ENCODE results near the gene INTS13. TPM values are rescaled to one million over a fixed set of nuclear protein-coding genes. Genes with fewer than 3 reads are reported as not detected.

Gene INTS13
- polyA plus RNA-seq, 1 donor (not counting 4 experiments of a cell fraction or from before 2014, with no cell fraction given): 38.7 TPM

DNA sequence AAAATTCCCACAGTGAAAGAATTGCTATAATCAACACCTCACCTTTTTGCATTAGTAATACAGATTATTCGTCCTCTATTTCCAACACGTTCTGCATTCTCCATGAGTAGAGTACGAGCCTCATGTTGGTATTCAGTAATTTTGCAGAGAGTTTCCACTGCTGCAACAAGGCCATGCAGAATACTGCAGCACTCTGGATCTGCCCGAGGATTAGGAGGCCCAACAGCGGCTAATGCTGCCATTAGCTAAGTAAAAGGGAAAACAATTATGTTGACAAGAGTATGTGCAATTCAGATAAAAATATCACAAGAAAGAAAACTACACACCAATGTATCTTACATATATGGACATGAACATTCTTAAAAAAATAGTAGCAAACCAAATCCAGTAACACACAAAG, 9.1 kb downstream of the INTS13 start:
- FAIRE-seq: no peak
- H3K9me3 ChIP-seq (ENCODE audit: control insufficient read depth, low read depth, low read length): no peaks in the 10 kb centered on the region
- DNase-seq (ENCODE audit: low read depth, low spot score): no peak
- H3K36me3 ChIP-seq (ENCODE audit: control insufficient read depth in 2 of 2, extremely low read depth in 1 of 2, insufficient read depth in 2 of 2, low read length in 2 of 2): peaks cover 6 to 23% of the 10 kb centered on the region in 2 experiments
- no peaks in the 10 kb centered on the region for H3K79me2 ChIP-seq (ENCODE audit: control insufficient read depth, insufficient read depth, low read length)
- no peak overlapping the region for H3K9ac ChIP-seq (ENCODE audit: control insufficient read depth, extremely low read depth, insufficient read depth, low read length)
- no peak for TF ChIP-seq CTCF (optimal IDR thresholded peaks at IDR 0.05 in 1 of 3, IDR thresholded peaks at IDR 0.05 in 1 of 3, conservative IDR thresholded peaks at IDR 0.05 in 1 of 3; ENCODE audit: extremely low read depth in 1 of 3, insufficient read depth in 2 of 3, low read length in 3 of 3)
- no peak for TF ChIP-seq EZH2 (IDR thresholded peaks at IDR 0.05; ENCODE audit: low read length)
- H3K4me2 ChIP-seq (ENCODE audit: control insufficient read depth, extremely low read depth, insufficient read depth, low read depth, low read length): no peak overlapping the region
- no peak overlapping the region for H2AFZ ChIP-seq (ENCODE audit: control insufficient read depth, low read length)
- no peak overlapping the region for H3K4me3 ChIP-seq (ENCODE audit: control insufficient read depth in 2 of 3, extremely low read depth in 1 of 3, insufficient read depth in 2 of 3, low read depth in 1 of 3, low read length in 3 of 3)
- H3K9me1 ChIP-seq (ENCODE audit: control insufficient read depth, extremely low read depth, insufficient read depth, low read length): no peaks in the 10 kb centered on the region
- H4K20me1 ChIP-seq (ENCODE audit: control insufficient read depth, extremely low read depth, insufficient read depth, low read length): no peaks in the 10 kb centered on the region
- H3K27me3 ChIP-seq (ENCODE audit: control insufficient read depth, extremely low read depth, insufficient read depth, low read length): no peaks in the 10 kb centered on the region
- H3K27ac ChIP-seq (ENCODE audit: control insufficient read depth, insufficient read depth, low read length): no peak overlapping the region
- dilution Hi-C loops (cut with MboI; ENCODE audit: extremely low pct_ligation_motif_present, low sequenced_read_pairs): no loop called here
- no peaks in the 10 kb centered on the region for H3K4me1 ChIP-seq (ENCODE audit: control insufficient read depth, extremely low read depth, insufficient read depth, low read length)

DNA sequence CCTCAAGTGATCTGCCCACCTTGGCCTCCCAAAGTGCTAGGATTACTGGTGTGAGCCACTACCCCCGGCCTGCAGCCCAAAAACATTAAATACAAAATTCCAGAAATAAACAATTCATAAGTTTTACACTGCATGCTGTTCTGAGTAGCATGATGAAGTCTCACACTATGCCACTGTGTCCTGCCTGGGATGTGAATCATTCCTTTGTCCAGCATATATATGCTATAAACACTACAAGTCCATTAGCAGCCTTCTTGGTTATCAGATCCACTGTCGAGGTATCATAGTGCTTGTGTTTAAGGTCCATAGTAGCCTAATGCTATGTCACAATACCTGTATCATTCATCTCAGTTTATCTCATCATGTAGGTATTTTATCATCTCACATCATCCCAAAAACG, 15.9 kb downstream of the INTS13 start:
- Histone ChIP-seq H3K9me1 (ENCODE audit: control insufficient read depth, extremely low read depth, insufficient read depth, low read length) (no peaks in the 10 kb centered on the region), H3K36me3 (ENCODE audit: control insufficient read depth in 2 of 2, extremely low read depth in 1 of 2, insufficient read depth in 2 of 2, low read length in 2 of 2) (peaks cover 5 to 18% of the 10 kb centered on the region in 2 experiments), H3K9ac (ENCODE audit: control insufficient read depth, extremely low read depth, insufficient read depth, low read length) (no peak overlapping the region), H2AFZ (ENCODE audit: control insufficient read depth, low read length) (no peak overlapping the region), H3K4me2 (ENCODE audit: control insufficient read depth, extremely low read depth, insufficient read depth, low read depth, low read length) (no peak overlapping the region), H3K27me3 (ENCODE audit: control insufficient read depth, extremely low read depth, insufficient read depth, low read length) (no peaks in the 10 kb centered on the region), H4K20me1 (ENCODE audit: control insufficient read depth, extremely low read depth, insufficient read depth, low read length) (no peaks in the 10 kb centered on the region), H3K4me3 (ENCODE audit: control insufficient read depth in 2 of 3, extremely low read depth in 1 of 3, insufficient read depth in 2 of 3, low read depth in 1 of 3, low read length in 3 of 3) (no peak overlapping the region), H3K4me1 (ENCODE audit: control insufficient read depth, extremely low read depth, insufficient read depth, low read length) (no peaks in the 10 kb centered on the region), H3K27ac (ENCODE audit: control insufficient read depth, insufficient read depth, low read length) (no peak overlapping the region), H3K79me2 (ENCODE audit: control insufficient read depth, insufficient read depth, low read length) (no peaks in the 10 kb centered on the region), H3K9me3 (ENCODE audit: control insufficient read depth, low read depth, low read length) (no peaks in the 10 kb centered on the region)
- no peak for TF ChIP-seq EZH2 (IDR thresholded peaks at IDR 0.05; ENCODE audit: low read length)
- no peak for TF ChIP-seq CTCF (optimal IDR thresholded peaks at IDR 0.05 in 1 of 3, IDR thresholded peaks at IDR 0.05 in 1 of 3, conservative IDR thresholded peaks at IDR 0.05 in 1 of 3; ENCODE audit: extremely low read depth in 1 of 3, insufficient read depth in 2 of 3, low read length in 3 of 3)
- dilution Hi-C loops (cut with MboI; ENCODE audit: extremely low pct_ligation_motif_present, low sequenced_read_pairs): no loop called here
- FAIRE-seq (no peak), DNase-seq (ENCODE audit: low read depth, low spot score) (no peak)

Data from keratinocyte (primary cell).